ENCODE measurements around the gene LLGL2.

The LLGL2 gene

DNA sequence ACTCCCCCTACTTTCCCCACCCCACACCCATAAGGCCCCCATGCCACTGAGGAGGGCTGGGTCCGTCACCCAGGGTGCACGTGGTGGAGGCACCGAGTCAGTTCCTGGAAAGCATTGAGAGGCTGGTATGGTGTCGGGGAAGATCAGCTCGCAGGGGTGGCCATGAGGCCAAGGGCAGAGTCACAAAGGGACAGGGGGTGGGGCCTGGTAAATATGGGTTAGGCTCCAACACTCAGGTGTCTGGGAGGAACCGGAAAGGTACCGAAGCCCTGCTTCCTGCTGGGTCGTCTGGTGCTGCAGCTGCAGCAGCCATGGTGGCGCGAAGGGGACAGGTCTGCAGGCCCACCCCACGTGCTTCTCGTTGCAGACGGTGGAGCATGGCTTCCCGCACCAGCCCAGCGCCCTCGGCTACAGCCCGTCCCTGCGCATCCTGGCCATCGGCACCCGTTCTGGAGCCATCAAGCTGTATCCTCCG lies 30.2 kb downstream of the LLGL2 start:
- no peak overlapping the region for H3K27ac ChIP-seq
- no peak overlapping the region for H3K9ac ChIP-seq
- TF ChIP-seq Cebpa-rat (IDR thresholded peaks at IDR 0.05): no peak
- H4K20me1 ChIP-seq: no peaks in the 10 kb centered on the region
- peaks cover 17% of the 10 kb centered on the region for H3K36me3 ChIP-seq
- no peaks in the 10 kb centered on the region for H3K9me3 ChIP-seq
- H3K4me1 ChIP-seq: peaks cover 36% of the 10 kb centered on the region
- peak overlapping the region; percentile 86 for H3K4me2 ChIP-seq
- no peaks in the 10 kb centered on the region for H3K27me3 ChIP-seq
- no peak overlapping the region for H3K4me3 ChIP-seq

DNA sequence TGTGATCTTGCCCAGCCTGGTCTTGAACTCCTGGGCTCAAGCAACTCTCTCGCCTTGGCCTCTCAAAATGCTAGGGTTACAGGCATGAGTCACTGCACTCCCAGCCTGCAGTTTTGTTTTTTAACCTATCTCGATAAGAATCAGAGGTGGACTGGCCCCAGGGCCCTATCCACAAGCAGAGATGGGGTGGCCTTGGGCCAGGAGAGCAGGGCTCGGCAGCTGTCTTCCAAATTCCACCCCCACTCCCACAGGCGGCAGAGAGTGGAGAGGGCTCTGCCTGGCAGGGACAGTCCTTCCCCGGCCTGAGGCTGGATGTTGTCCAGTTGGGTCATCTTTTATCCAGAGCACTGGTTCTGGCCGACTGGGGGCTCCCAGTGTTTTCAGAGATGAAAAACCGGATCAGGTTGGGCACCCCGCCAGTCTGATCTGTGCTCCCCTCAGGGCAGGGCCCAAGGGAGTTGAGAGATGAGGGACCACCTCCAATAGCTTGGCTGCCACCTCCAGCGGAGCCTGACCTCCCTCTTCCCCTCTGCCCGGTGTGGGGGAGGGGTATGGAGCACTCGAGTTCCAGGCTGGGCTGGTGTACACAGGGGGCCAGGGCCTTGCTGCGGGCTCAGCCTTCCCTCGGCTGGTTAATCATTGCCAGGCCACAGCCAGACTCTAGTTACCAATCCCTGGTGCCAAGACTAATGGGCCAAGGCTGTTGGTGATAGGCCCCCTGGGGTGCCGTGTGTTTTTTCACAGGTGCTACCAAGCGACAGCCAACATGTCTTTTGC lies 31.8 kb downstream of the LLGL2 start:
- H3K36me3 ChIP-seq: peaks cover 14% of the 10 kb centered on the region
- no peaks in the 10 kb centered on the region for H3K27me3 ChIP-seq
- TF ChIP-seq Cebpa-rat (IDR thresholded peaks at IDR 0.05): no peak
- H4K20me1 ChIP-seq: no peaks in the 10 kb centered on the region
- no peaks in the 10 kb centered on the region for H3K9me3 ChIP-seq
- peak overlapping the region; percentile 54 for H3K9ac ChIP-seq
- H3K4me1 ChIP-seq: peaks cover 46% of the 10 kb centered on the region
- H3K4me3 ChIP-seq: 0 out of 2 replicates have a peak overlapping the region, but pooled peaks have one; percentile 22
- peak overlapping the region; percentile 75 for H3K27ac ChIP-seq
- peak overlapping the region; percentile 86 for H3K4me2 ChIP-seq

DNA sequence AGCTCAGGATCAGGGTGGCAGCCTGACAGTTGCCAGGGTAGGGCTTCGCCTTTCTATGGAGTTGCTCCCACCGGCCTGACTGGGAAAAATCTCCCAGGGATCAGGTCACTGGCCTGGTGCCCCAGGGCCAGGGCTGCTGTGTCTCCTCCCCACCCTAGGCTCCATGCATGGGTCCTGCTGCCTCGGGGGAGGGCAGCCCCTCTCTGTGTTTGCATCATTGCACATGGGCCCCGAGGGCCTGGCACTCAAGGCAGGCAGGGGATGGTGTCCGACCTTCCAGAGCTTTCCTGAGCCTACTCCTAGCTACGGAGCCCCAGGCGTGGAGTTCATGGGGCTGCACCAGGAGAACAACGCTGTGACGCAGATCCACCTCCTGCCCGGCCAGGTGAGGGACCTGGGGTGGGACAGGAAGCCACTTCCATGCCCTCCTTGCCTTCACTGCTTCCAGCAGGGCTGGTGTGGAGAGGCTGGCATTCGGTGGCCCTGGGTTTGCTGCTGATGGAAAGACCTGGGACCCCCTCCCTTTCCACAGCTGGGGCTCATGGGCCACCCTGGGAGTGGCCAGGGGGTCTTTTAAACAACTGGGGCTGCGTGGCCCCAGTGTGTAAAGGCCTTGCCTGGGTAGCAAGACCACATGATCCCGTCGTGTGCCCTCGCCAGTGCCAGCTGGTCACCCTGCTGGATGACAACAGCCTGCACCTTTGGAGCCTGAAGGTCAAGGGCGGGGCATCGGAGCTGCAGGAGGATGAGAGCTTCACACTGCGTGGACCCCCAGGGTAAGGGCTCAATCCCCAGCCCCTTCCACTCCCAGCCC lies 32.6 kb downstream of the LLGL2 start:
- Histone ChIP-seq H4K20me1 (no peaks in the 10 kb centered on the region), H3K4me1 (peaks cover 46% of the 10 kb centered on the region), H3K9ac (peak overlapping the region; percentile 54), H3K27me3 (no peaks in the 10 kb centered on the region), H3K4me2 (peak overlapping the region; percentile 86), H3K4me3 (0 out of 2 replicates have a peak overlapping the region, but pooled peaks have one; percentile 22), H3K9me3 (no peaks in the 10 kb centered on the region), H3K36me3 (peaks cover 22% of the 10 kb centered on the region), H3K27ac (peak overlapping the region; percentile 75)
- no peak for TF ChIP-seq Cebpa-rat (IDR thresholded peaks at IDR 0.05)

DNA sequence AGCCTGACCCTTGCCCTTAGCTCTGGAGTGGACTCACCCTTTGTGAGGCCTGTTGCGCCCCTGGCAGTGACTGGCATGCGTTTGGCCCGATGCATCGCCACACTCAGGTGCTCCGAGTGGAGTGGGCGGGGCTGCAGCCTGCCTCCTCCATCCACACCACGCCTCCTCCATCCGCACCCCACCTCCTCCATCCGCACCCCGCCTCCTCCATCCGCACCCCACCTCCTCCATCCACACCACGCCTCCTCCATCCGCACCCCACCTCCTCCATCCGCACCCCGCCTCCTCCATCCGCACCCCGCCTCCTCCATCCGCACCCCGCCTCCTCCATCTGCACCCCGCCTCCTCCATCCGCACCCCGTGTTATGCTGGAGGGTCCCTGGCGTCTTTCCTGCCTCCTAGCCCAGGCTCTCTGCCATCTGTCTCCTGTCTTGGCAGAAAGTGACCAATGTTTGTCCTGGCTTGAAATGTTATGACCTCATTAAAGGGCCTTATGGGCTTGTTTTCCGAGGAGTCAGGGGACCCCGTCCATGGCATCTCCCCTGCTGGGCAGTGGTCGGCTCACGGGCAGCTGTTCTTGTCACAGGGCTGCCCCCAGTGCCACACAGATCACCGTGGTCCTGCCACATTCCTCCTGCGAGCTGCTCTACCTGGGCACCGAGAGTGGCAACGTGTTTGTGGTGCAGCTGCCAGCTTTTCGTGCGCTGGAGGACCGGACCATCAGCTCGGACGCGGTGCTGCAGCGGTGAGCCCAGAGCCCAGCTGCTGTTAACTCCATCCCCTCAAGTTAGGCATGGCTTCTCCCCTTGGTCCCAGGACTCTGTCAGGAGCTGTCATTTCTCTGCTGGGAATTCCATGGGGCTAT lies 33.4 kb downstream of the LLGL2 start:
- no peaks in the 10 kb centered on the region for H3K9me3 ChIP-seq
- H3K27me3 ChIP-seq: no peaks in the 10 kb centered on the region
- H3K4me3 ChIP-seq: no peak overlapping the region
- no peaks in the 10 kb centered on the region for H4K20me1 ChIP-seq
- peaks cover 46% of the 10 kb centered on the region for H3K4me1 ChIP-seq
- no peak overlapping the region for H3K9ac ChIP-seq
- no peak for TF ChIP-seq Cebpa-rat (IDR thresholded peaks at IDR 0.05)
- H3K4me2 ChIP-seq: peak overlapping the region; percentile 86; the same call in 1 of the 2 replicates
- H3K27ac ChIP-seq: 0 out of 2 replicates have a peak overlapping the region, but pooled peaks have one; percentile 75
- peaks cover 30% of the 10 kb centered on the region for H3K36me3 ChIP-seq

DNA sequence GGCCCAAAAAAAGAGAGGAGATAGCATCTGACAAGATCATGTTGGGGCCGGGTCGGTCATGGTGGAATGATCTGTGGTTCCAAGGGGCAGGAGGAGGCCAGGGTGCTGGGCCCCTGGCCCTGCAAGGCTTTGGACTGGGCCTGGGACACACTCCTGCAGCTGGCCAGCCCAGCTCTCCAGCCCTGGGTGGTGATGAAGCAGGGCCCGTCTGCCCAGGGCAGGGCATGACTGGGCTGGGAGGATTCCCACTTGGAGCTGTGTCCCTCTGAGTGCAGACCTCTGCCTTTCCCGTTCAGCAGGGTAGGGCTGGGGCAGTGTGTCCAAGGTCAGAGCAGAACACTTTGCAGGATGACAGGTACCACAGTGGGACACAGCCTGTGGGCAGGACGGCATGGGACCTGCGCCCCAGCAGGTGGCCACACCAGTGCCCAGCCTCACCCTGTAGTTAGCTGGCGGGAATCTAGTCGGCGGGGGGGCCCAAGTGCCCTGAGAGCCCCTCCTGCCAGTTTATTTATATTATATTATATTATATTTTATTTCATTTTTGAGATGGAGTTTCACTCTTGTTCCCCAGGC lies 34.5 kb downstream of the LLGL2 start:
- no peak for TF ChIP-seq Cebpa-rat (IDR thresholded peaks at IDR 0.05)
- Histone ChIP-seq H3K9me3 (no peaks in the 10 kb centered on the region), H3K4me2 (no peak overlapping the region), H3K4me3 (no peak overlapping the region), H3K9ac (no peak overlapping the region), H3K36me3 (peaks cover 42% of the 10 kb centered on the region), H4K20me1 (no peaks in the 10 kb centered on the region), H3K27me3 (no peaks in the 10 kb centered on the region), H3K27ac (peak overlapping the region; percentile 4; the same call in 1 of the 2 replicates), H3K4me1 (peaks cover 45% of the 10 kb centered on the region)

DNA sequence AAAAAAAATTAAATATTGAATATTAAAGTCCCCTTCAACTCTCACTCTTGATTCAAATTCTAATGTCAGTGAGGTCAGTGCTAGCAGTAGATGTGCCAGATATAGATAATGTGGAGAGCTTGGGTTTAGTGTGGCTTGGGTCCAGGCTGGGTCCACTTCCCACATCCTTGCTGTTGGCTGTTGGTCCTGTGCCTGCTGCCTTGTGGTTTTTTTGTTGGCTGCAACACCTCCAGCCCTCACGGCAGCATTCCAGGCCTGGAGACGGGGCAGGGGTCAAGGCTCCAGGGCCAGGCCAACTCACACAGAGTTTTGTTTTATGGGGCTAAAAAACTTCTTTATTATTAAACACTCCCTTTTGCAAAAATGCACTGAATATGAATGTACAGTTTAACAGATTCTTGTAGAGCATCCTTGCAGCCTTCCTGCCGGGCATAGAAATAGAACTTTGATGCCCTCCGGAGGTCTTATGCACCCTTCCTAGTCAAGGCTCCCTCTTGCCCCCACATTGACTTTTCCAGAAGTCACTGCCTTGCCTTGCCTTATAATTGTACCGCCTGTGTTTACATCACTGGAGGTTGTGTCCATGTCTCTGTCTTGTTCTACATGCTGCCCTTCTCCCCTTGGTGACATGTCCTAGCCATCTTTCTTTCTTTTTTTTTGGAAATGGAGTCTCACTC lies 36.6 kb downstream of the LLGL2 start:
- Histone ChIP-seq H3K4me3 (no peak overlapping the region), H3K27me3 (no peaks in the 10 kb centered on the region), H3K36me3 (peaks cover 56% of the 10 kb centered on the region), H3K4me1 (peaks cover 34% of the 10 kb centered on the region), H4K20me1 (no peaks in the 10 kb centered on the region), H3K4me2 (no peak overlapping the region), H3K27ac (peak overlapping the region; percentile 18; the same call in 1 of the 2 replicates), H3K9me3 (no peaks in the 10 kb centered on the region), H3K9ac (no peak overlapping the region)
- TF ChIP-seq Cebpa-rat (IDR thresholded peaks at IDR 0.05): no peak

DNA sequence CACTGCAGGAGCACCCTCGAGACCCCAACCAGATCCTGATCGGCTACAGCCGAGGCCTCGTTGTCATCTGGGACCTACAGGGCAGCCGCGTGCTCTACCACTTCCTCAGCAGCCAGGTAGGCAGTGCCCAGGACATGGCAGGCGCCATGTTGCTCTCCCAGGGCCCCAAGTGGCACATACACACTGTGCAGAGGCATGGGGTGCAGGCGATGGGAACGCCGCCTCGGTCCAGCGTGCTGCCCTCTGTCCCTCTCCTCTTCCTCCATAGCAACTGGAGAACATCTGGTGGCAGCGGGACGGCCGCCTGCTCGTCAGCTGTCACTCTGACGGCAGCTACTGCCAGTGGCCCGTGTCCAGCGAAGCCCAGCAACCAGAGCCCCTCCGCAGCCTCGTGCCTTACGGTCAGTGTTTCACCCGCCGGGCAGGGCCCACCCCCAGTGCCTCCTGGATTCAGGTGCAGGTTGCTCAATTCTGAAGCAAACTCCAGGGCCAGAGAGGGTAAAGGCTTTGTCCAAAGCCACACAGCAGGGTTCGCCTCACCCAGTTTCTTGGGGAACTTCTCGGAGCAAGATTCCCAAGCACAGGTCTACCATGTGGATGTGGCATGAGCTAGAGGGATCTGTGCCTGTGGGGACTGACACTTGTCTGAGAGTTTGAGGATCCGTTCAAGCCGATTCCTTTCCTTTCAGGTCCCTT lies 37.7 kb downstream of the LLGL2 start:
- Histone ChIP-seq H3K9ac (no peak overlapping the region), H3K36me3 (peaks cover 58% of the 10 kb centered on the region)
- no peak for TF ChIP-seq Cebpa-rat (IDR thresholded peaks at IDR 0.05)

DNA sequence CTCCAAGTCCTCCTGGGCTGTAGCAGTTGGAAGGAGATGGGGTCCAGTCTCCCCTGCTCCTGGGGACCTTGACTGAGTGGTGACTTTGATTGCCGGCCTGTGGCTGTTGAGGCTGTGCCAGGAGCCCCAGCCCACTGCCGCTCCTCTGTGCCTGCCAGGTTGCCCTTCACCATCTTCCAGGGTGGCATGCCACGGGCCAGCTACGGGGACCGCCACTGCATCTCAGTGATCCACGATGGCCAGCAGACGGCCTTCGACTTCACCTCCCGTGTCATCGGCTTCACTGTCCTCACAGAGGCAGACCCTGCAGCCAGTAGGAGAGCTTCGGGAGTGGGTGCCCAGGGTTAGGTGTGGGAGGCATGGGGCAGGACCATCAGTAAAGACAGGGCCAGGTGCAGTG lies 38.7 kb downstream of the LLGL2 start:
- H3K4me3 ChIP-seq: no peak overlapping the region
- no peaks in the 10 kb centered on the region for H4K20me1 ChIP-seq
- H3K4me1 ChIP-seq: peaks cover 30% of the 10 kb centered on the region
- no peak overlapping the region for H3K4me2 ChIP-seq
- peak overlapping the region; percentile 9; the same call in 1 of the 2 replicates for H3K27ac ChIP-seq
- H3K9me3 ChIP-seq: no peaks in the 10 kb centered on the region
- H3K27me3 ChIP-seq: no peaks in the 10 kb centered on the region
- H3K36me3 ChIP-seq: peaks cover 64% of the 10 kb centered on the region
- no peak overlapping the region for H3K9ac ChIP-seq
- no peak for TF ChIP-seq Cebpa-rat (IDR thresholded peaks at IDR 0.05)

More for the DNA sequence above, 37.7 kb downstream of the LLGL2 start:
- Histone ChIP-seq H3K4me3 (no peak overlapping the region), H3K4me2 (no peak overlapping the region), H3K27me3 (no peaks in the 10 kb centered on the region), H3K4me1 (peaks cover 33% of the 10 kb centered on the region), H3K27ac (no peak overlapping the region; the same call in 1 of the 2 replicates), H4K20me1 (no peaks in the 10 kb centered on the region), H3K9me3 (no peaks in the 10 kb centered on the region)

Measured in BLaER1 (cell line).